ENCODE results near the gene MEI1.

- TF ChIP-seq POLR2AphosphoS5 (IDR thresholded peaks at IDR 0.05), result peak in 2 of 3 donors; percentile 21 to 28
- peak; percentile 91 to 95 (median 94) for TF ChIP-seq CTCF (IDR thresholded peaks at IDR 0.05)
These were observed 2.1 kb upstream of the MEI1 start for GRCh38 chr22:41697126-41697775.
